ENCODE measurements around the gene SERPINB8. TPM values are rescaled to one million over a fixed set of nuclear protein-coding genes. Genes with fewer than 3 reads are reported as not detected.

SERPINB8 gene
- total RNA-seq, 4 donors from 2014 or later: 6.4 to 16.6 (median 11.5) TPM

DNA sequence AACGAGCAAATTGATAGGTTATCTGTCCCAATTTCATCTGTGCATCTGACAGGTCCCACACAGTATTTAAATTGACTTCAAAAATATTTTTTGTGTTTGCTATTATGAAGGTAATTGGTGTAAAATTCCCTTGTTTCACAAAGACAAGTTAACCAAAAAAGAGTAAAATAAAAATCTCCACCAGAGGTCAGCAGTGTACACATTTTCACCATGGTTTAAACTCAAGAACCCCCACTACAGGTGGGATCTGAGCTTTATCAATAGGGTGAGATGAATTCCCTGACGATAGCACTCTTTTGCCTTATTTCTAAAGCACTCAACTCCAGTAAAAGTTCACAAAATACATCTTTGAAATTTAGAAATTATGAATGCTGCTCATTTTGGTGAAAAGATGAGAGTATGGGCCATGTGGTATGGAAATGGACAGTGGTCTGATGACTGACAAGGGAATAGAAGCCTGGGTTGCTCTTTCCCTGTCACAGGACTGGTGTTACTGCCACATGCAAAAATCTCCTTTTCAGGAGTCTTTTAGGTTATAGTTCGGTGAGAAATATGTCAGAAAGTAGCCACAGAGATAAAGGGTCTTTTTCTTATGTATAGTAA, 68.0 kb downstream of the SERPINB8 start:
- H3K9me3 ChIP-seq: peaks cover 0 to 9% (median 0%) of the 10 kb centered on the region in 3 donors
- no peaks in the 10 kb centered on the region for H3K36me3 ChIP-seq
- H3K27me3 ChIP-seq: peaks cover 3% of the 10 kb centered on the region
- no peak for ATAC-seq
- 22 to 35% methylated on average over 3 of the region's 3 CpGs for WGBS, 2 donors (ENCODE audit: low coverage in 1 of 2)
- TF ChIP-seq, protein P1, sequence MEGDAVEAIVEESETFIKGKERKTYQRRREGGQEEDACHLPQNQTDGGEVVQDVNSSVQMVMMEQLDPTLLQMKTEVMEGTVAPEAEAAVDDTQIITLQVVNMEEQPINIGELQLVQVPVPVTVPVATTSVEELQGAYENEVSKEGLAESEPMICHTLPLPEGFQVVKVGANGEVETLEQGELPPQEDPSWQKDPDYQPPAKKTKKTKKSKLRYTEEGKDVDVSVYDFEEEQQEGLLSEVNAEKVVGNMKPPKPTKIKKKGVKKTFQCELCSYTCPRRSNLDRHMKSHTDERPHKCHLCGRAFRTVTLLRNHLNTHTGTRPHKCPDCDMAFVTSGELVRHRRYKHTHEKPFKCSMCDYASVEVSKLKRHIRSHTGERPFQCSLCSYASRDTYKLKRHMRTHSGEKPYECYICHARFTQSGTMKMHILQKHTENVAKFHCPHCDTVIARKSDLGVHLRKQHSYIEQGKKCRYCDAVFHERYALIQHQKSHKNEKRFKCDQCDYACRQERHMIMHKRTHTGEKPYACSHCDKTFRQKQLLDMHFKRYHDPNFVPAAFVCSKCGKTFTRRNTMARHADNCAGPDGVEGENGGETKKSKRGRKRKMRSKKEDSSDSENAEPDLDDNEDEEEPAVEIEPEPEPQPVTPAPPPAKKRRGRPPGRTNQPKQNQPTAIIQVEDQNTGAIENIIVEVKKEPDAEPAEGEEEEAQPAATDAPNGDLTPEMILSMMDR (IDR thresholded peaks at IDR 0.05): peak; percentile 8 to 51 (median 16)
- TF ChIP-seq EP300 (IDR thresholded peaks at IDR 0.05) (no peak), POLR2AphosphoS5 (IDR thresholded peaks at IDR 0.05) (no peak), POLR2A (IDR thresholded peaks at IDR 0.05) (no peak)
- no peak overlapping the region for H3K4me3 ChIP-seq
- no peak overlapping the region for H3K27ac ChIP-seq
- no peaks in the 10 kb centered on the region for H3K4me1 ChIP-seq

Other genes with a start within 250 kb of the SERPINB8 start
- not detected for gene SERPINB7, start 194.7 kb upstream of the SERPINB8 start, total RNA-seq
- gene SERPINB2, start 82.4 kb upstream of the SERPINB8 start, total RNA-seq: 10 to 100 TPM in 1 of 4 donors, 1 to 10 TPM in 3; 1.2 to 14.5 (median 3.0) TPM
- gene SERPINB10, start 62.1 kb upstream of the SERPINB8 start, total RNA-seq: 1 to 10 TPM in 1 of 4 donors, not detected in 3; 2.0 TPM
- gene HMSD, start 20.8 kb upstream of the SERPINB8 start, total RNA-seq: not detected
- not detected for gene LINC00305, start 179.0 kb downstream of the SERPINB8 start, total RNA-seq